Measurements from ENCODE around the gene CSTPP1.

- TF ChIP-seq CTCF (IDR thresholded peaks at IDR 0.05) = no peak
- TF ChIP-seq POLR2A (IDR thresholded peaks at IDR 0.05) = no peak
Observed at GRCh38 chr11:47158242-47158641, 221.7 kb downstream of the CSTPP1 start.

Data from Peyer's patch (tissue), 4 donors.